Measurements from ENCODE around the gene PCGF5.

- no peak for TF ChIP-seq REST (IDR thresholded peaks at IDR 0.05; ENCODE audit: insufficient read depth in 1 of 2, low read depth in 2 of 2, low read length in 2 of 2)
- TF ChIP-seq POLR2AphosphoS5 (IDR thresholded peaks at IDR 0.05; ENCODE audit: low read depth, low read length) = no peak
- no peak for TF ChIP-seq SIN3A (IDR thresholded peaks at IDR 0.05; ENCODE audit: borderline replicate concordance, insufficient read depth, low read length)
- TF ChIP-seq TAF1 (IDR thresholded peaks at IDR 0.05; ENCODE audit: borderline replicate concordance, insufficient read depth, low read length) = no peak
- no peak for TF ChIP-seq FOXP2 (optimal IDR thresholded peaks at IDR 0.05; ENCODE audit: borderline replicate concordance, extremely low read depth, extremely low read length, insufficient read depth)
Observed at GRCh38 chr10:91210014-91210413, 10.4 kb upstream of the PCGF5 start.

Measured in PFSK-1 (cell line).